Stimulated activated CD8-positive, alpha-beta memory T cell treated with anti-CD3 and anti-CD28 coated beads, Interleukin-12 subunit alpha, Interleukin-12 subunit beta, amount 100 ng/mL, for 1 hour (primary cell): Measurements from ENCODE around the gene TPH1.

Experiments used
- DNase-seq: peaks from one replicate; pipeline ENCODE4 v3.0.0-alpha.2; 2020; ENCODE audit warnings: low read depth

The TPH1 gene

GRCh38 chr11:18046116-18046777 lies at the start of gene TPH1:
TPH1 (minus strand) TSS chr11:18046269; CDS start chr11:18040762, 5,507 bp downstream.
- no peak for DNase-seq

GRCh38 chr11:18093959-18094358 lies 47.9 kb upstream of the TPH1 start:
- no peak for DNase-seq

- DNase-seq = no peak
Measured at GRCh38 chr11:18091731-18092130, 45.7 kb upstream of the TPH1 start.

GRCh38 chr11:18088966-18089365 lies 42.9 kb upstream of the TPH1 start:
- no peak for DNase-seq

- no peak for DNase-seq
Measured at GRCh38 chr11:18088366-18088765, 42.3 kb upstream of the TPH1 start.

- DNase-seq = no peak
Measured at GRCh38 chr11:18081551-18081950, 35.5 kb upstream of the TPH1 start.

- no peak for DNase-seq
Measured at GRCh38 chr11:18080451-18080850, 34.4 kb upstream of the TPH1 start.

- no peak for DNase-seq
Measured at GRCh38 chr11:18078909-18079308, 32.8 kb upstream of the TPH1 start.

- DNase-seq = no peak
Measured at GRCh38 chr11:18075444-18075843, 29.4 kb upstream of the TPH1 start.

GRCh38 chr11:18071098-18071705 lies 25.1 kb upstream of the TPH1 start:
- no peak for DNase-seq

GRCh38 chr11:18067372-18067771 lies 21.3 kb upstream of the TPH1 start:
- no peak for DNase-seq

GRCh38 chr11:18066626-18067025 lies 20.6 kb upstream of the TPH1 start:
- DNase-seq = no peak

GRCh38 chr11:18065572-18065971 lies 19.5 kb upstream of the TPH1 start:
- no peak for DNase-seq

GRCh38 chr11:18064450-18065054 lies 18.5 kb upstream of the TPH1 start:
- no peak for DNase-seq

- DNase-seq = no peak
Measured at GRCh38 chr11:18063862-18064434, 17.9 kb upstream of the TPH1 start.

- DNase-seq = no peak
Measured at GRCh38 chr11:18063125-18063524, 17.1 kb upstream of the TPH1 start.

- DNase-seq = no peak
Measured at GRCh38 chr11:18061351-18061750, 15.3 kb upstream of the TPH1 start.

GRCh38 chr11:18056561-18057181 lies 10.6 kb upstream of the TPH1 start:
- no peak for DNase-seq

GRCh38 chr11:18054511-18055103 lies 8.5 kb upstream of the TPH1 start:
- DNase-seq = no peak

GRCh38 chr11:18050848-18051247 lies 4.8 kb upstream of the TPH1 start:
- DNase-seq = no peak

- no peak for DNase-seq
Measured at GRCh38 chr11:18036456-18036855, 9.6 kb downstream of the TPH1 start.

GRCh38 chr11:18027475-18027874 lies 18.6 kb downstream of the TPH1 start:
- no peak for DNase-seq
